H9 (cell line): ENCODE data around the gene ATP1A3. TPM values are rescaled to one million over a fixed set of nuclear protein-coding genes. Genes with fewer than 3 reads are reported as not detected.

Experiments
- DNase-seq: peaks from one replicate; pipeline ENCODE4 v3.0.0-alpha.2; 2017
- H2AFZ ChIP-seq: one replicate; pipeline ENCODE4 v1.6.1; 2013; ENCODE audit warnings: mild to moderate bottlenecking, low read length, control low read depth, moderate library complexity
- H2AK5ac ChIP-seq: 2 replicates; pipeline ENCODE4 v1.6.1; 2013; ENCODE audit warnings: low read length, control low read depth, mixed read lengths; ENCODE audit not compliant: insufficient read length
- H2BK120ac ChIP-seq: one replicate; pipeline ENCODE4 v1.6.1; 2013; ENCODE audit warnings: low read depth, mild to moderate bottlenecking, low read length, control low read depth, inconsistent platforms; ENCODE audit not compliant: poor library complexity, severe bottlenecking
- H2BK12ac ChIP-seq: 2 replicates; pipeline ENCODE4 v1.6.1; 2013; ENCODE audit warnings: low read length, control low read depth, mixed read lengths, low read depth; ENCODE audit not compliant: insufficient read length
- H2BK15ac ChIP-seq: 2 replicates; pipeline ENCODE4 v1.6.1; 2013; ENCODE audit warnings: low read depth, low read length, control low read depth
- H2BK20ac ChIP-seq: one replicate; pipeline ENCODE4 v1.6.1; 2013; ENCODE audit warnings: low read depth, mild to moderate bottlenecking, low read length, control low read depth, inconsistent platforms; ENCODE audit not compliant: poor library complexity, severe bottlenecking
- H2BK5ac ChIP-seq: 2 replicates; pipeline ENCODE4 v1.6.1; 2013; ENCODE audit warnings: low read length, control low read depth, mixed read lengths; ENCODE audit not compliant: insufficient read length
- H3K14ac ChIP-seq: 2 replicates; pipeline ENCODE4 v1.6.1; 2013; ENCODE audit warnings: low read length, control low read depth; ENCODE audit not compliant: insufficient read depth
- H3K18ac ChIP-seq: 2 replicates; pipeline ENCODE4 v1.6.1; 2013; ENCODE audit warnings: low read depth, mild to moderate bottlenecking, mixed read lengths, low read length, control low read depth; ENCODE audit not compliant: insufficient read length
- H3K23ac ChIP-seq: 2 replicates; pipeline ENCODE4 v1.6.1; 2013; ENCODE audit warnings: low read length, control low read depth, mixed read lengths, low read depth; ENCODE audit not compliant: insufficient read length
- H3K23me2 ChIP-seq: 2 replicates; pipeline ENCODE4 v1.6.1; 2013; ENCODE audit warnings: low read depth, mild to moderate bottlenecking, mixed read lengths, low read length, control low read depth; ENCODE audit not compliant: insufficient read length, poor library complexity, severe bottlenecking
- H3K27ac ChIP-seq: 2 replicates; pipeline ENCODE4 v1.5.1; 2013; ENCODE audit warnings: low read length, control low read depth, mixed read lengths, low read depth; ENCODE audit not compliant: insufficient read length
- H3K27me3 ChIP-seq: 2 replicates; pipeline ENCODE4 v1.6.1; 2013; ENCODE audit warnings: low read length, control low read depth, inconsistent platforms; ENCODE audit not compliant: insufficient read depth
- H3K4ac ChIP-seq: 2 replicates; pipeline ENCODE4 v1.6.1; 2013; ENCODE audit warnings: low read depth, mild to moderate bottlenecking, control low read depth, inconsistent platforms, low read length, moderate library complexity
- H3K4me1 ChIP-seq: 2 replicates; pipeline ENCODE4 v1.6.1; 2013; ENCODE audit warnings: low read length, control low read depth, inconsistent platforms; ENCODE audit not compliant: insufficient read depth
- H3K4me2 ChIP-seq: 2 replicates; pipeline ENCODE4 v1.6.1; 2013; ENCODE audit warnings: low read length, control low read depth, mixed read lengths; ENCODE audit not compliant: insufficient read length, insufficient read depth
- H3K56ac ChIP-seq: 2 replicates; pipeline ENCODE4 v1.6.1; 2013; ENCODE audit warnings: low read depth, mild to moderate bottlenecking, mixed read lengths, low read length, control low read depth; ENCODE audit not compliant: insufficient read length
- H3K79me1 ChIP-seq: 2 replicates; pipeline ENCODE4 v1.6.1; 2013; ENCODE audit warnings: low read depth, mild to moderate bottlenecking, moderate library complexity, low read length, control low read depth, inconsistent platforms; ENCODE audit not compliant: insufficient read depth, poor library complexity, severe bottlenecking
- H3K79me2 ChIP-seq: 2 replicates; pipeline ENCODE4 v1.6.1; 2013; ENCODE audit warnings: low read length, control low read depth, inconsistent platforms; ENCODE audit not compliant: insufficient read depth
- H3K9ac ChIP-seq: 2 replicates; pipeline ENCODE4 v1.6.1; 2013; ENCODE audit warnings: low read length, control low read depth, mixed read lengths; ENCODE audit not compliant: insufficient read length; ENCODE audit errors: extremely low read depth
- H3K9me3 ChIP-seq: one replicate; pipeline ENCODE4 v1.6.1; 2013; ENCODE audit warnings: low read depth, low read length, inconsistent platforms; ENCODE audit not compliant: control insufficient read depth
- H3T11ph ChIP-seq: one replicate; pipeline ENCODE4 v1.6.1; 2013; ENCODE audit warnings: mild to moderate bottlenecking, low read length, control low read depth, inconsistent platforms
- H4K20me1 ChIP-seq: one replicate; pipeline ENCODE4 v1.6.1; 2013; ENCODE audit not compliant: control insufficient read depth, insufficient read length, insufficient read depth
- H4K5ac ChIP-seq: 2 replicates; pipeline ENCODE4 v1.6.1; 2013; ENCODE audit warnings: low read depth, mild to moderate bottlenecking, mixed read lengths, low read length, control low read depth; ENCODE audit not compliant: insufficient read length
- H4K8ac ChIP-seq: replicated peaks from 2 replicates; pipeline ENCODE4 v1.6.1; 2013; ENCODE audit warnings: low read length, control low read depth, mixed read lengths, low read depth; ENCODE audit not compliant: insufficient read length
- H4K91ac ChIP-seq: 2 replicates; pipeline ENCODE4 v1.6.1; 2013; ENCODE audit warnings: low read depth, mild to moderate bottlenecking, moderate library complexity, mixed read lengths, low read length, control low read depth; ENCODE audit not compliant: insufficient read length
- H3K27ac Mint-ChIP-seq, 3 experiments: 2 replicates in 2 of 3; 3 replicates in 1 of 3; pipeline ENCODE4 v1.8.0; 2020 to 2021; ENCODE audit warnings: mixed read lengths in 3 of 3, mild to moderate bottlenecking in 1 of 3, moderate library complexity in 1 of 3
- H3K27me3 Mint-ChIP-seq: 2 replicates; pipeline ENCODE4 v1.8.0; 2021; ENCODE audit warnings: low read depth, mild to moderate bottlenecking, moderate library complexity, mixed read lengths
- H3K36me3 Mint-ChIP-seq, 3 experiments: 2 replicates in 2 of 3; 3 replicates in 1 of 3; pipeline ENCODE4 v1.8.0; 2020 to 2021; ENCODE audit warnings: low read depth in 3 of 3, mixed read lengths in 3 of 3; ENCODE audit not compliant: insufficient read depth in 1 of 3
- H3K4me1 Mint-ChIP-seq, 2 experiments: 2 replicates each; pipeline ENCODE4 v1.8.0; 2020; ENCODE audit warnings: mixed read lengths in 2 of 2
- H3K4me3 Mint-ChIP-seq, 2 experiments: 2 replicates in 1 of 2; 3 replicates in 1 of 2; pipeline ENCODE4 v1.8.0; 2020 to 2021; ENCODE audit warnings: mild to moderate bottlenecking in 2 of 2, mixed read lengths in 2 of 2, moderate library complexity in 1 of 2
- H3K9me3 Mint-ChIP-seq, 2 experiments: 2 replicates in 1 of 2; 3 replicates in 1 of 2; pipeline ENCODE4 v1.8.0; 2020; ENCODE audit warnings: mild to moderate bottlenecking in 2 of 2, mixed read lengths in 2 of 2, moderate library complexity in 1 of 2
- WGBS: extraction: QIAGEN DNeasy Blood & Tissue Kit; methylation state at CpG from one replicate; pipeline ENCODE4 v1.1.7; 2013; ENCODE audit warnings: missing lambda C conversion rate, low lambda C conversion rate, mixed read lengths; ENCODE audit not compliant: insufficient read length; ENCODE audit errors: extremely low coverage; 5-methylcytosine and 5-hydroxymethylcytosine counted together
- total RNA-seq: library from RNA; stranded (reverse); gene quantifications from 2 replicates; pipeline ENCODE4 v1.2.1, GENCODE V29; 2021
- TF ChIP-seq, protein P1 (sequence below): fragments of 200-600 bp; sonication (generic); conservative IDR thresholded peaks from 3 replicates; pipeline ENCODE4 v1.8.0; 2021; ENCODE audit warnings: antibody characterized with exemption, mild to moderate bottlenecking

ATP1A3 gene
- total RNA-seq, 1 experiment from 2014 or later = 11.6 TPM

DNA sequence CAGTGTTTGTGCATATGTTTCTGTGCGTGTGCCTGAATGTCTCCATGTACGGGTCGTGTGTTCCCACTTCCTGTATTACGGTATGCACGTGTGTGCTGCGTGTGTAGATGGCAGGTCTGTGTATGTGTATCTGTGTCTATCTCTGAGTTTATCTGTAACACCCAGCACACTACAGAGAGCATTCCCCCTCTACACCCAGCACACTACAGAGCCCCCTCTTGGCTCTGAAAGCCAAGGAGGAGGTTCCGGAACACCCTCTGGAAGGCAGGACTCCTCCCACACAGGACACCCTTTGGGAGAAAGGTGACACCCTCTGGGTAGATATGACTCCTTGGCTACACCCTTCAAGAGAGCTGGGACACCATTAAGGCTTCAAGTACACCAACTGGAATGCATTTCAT lies 63.7 kb downstream of the ATP1A3 start:
- Mint-ChIP-seq H3K4me3 (no peak overlapping the region), H3K27ac (no peak overlapping the region), H3K36me3 (no peaks in the 10 kb centered on the region), H3K4me1 (peaks cover 24 to 51% of the 10 kb centered on the region in 2 experiments), H3K9me3 (peaks cover 0 to 3% of the 10 kb centered on the region in 2 experiments; a peak in 3 of 5 replicates), H3K27me3 (no peaks in the 10 kb centered on the region; the same call in 1 of the 2 replicates)
- Histone ChIP-seq H3K4ac (no peak overlapping the region), H3K23ac (no peak overlapping the region), H2BK15ac (no peak overlapping the region), H4K8ac (no peak overlapping the region), H4K20me1 (no peaks in the 10 kb centered on the region), H3K23me2 (peaks cover 2% of the 10 kb centered on the region), H2AK5ac (no peak overlapping the region), H2BK20ac (no peak overlapping the region), H2BK120ac (no peak overlapping the region), H3K79me2 (no peaks in the 10 kb centered on the region), H3K4me1 (peaks cover 5% of the 10 kb centered on the region; the same call in 1 of the 2 replicates), H3T11ph (no peak overlapping the region), H3K79me1 (no peaks in the 10 kb centered on the region), H3K56ac (no peak overlapping the region), H3K9ac (no peak overlapping the region), H3K18ac (no peak overlapping the region), H3K9me3 (no peaks in the 10 kb centered on the region), H3K27ac (no peak overlapping the region), H3K4me2 (no peak overlapping the region), H3K27me3 (peaks cover 90% of the 10 kb centered on the region), H2AFZ (no peak overlapping the region), H4K91ac (no peak overlapping the region), H2BK12ac (no peak overlapping the region), H2BK5ac (no peak overlapping the region), H3K14ac (no peak overlapping the region), H4K5ac (no peak overlapping the region)
- no peak for DNase-seq
- TF ChIP-seq, protein P1, sequence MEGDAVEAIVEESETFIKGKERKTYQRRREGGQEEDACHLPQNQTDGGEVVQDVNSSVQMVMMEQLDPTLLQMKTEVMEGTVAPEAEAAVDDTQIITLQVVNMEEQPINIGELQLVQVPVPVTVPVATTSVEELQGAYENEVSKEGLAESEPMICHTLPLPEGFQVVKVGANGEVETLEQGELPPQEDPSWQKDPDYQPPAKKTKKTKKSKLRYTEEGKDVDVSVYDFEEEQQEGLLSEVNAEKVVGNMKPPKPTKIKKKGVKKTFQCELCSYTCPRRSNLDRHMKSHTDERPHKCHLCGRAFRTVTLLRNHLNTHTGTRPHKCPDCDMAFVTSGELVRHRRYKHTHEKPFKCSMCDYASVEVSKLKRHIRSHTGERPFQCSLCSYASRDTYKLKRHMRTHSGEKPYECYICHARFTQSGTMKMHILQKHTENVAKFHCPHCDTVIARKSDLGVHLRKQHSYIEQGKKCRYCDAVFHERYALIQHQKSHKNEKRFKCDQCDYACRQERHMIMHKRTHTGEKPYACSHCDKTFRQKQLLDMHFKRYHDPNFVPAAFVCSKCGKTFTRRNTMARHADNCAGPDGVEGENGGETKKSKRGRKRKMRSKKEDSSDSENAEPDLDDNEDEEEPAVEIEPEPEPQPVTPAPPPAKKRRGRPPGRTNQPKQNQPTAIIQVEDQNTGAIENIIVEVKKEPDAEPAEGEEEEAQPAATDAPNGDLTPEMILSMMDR = no peak
- no CpG with 5 or more reads among the region's 7 CpGs for WGBS
